HG03045 (cell line): Measurements from ENCODE around the gene FSTL1.
"Not testable (repeated sequence)": the region's sequence is repeated elsewhere in the genome, so short reads cannot be mapped to it uniquely, and the experiment has no call there.

Experiments used
- ATAC-seq: cut with Tn5 transposase; IDR thresholded peaks from one replicate; pipeline ENCODE4 v1.9.1; 2021; ENCODE audit warnings: mild to moderate bottlenecking, moderate library complexity; ENCODE audit not compliant: unreplicated experiment

The FSTL1 gene

DNA sequence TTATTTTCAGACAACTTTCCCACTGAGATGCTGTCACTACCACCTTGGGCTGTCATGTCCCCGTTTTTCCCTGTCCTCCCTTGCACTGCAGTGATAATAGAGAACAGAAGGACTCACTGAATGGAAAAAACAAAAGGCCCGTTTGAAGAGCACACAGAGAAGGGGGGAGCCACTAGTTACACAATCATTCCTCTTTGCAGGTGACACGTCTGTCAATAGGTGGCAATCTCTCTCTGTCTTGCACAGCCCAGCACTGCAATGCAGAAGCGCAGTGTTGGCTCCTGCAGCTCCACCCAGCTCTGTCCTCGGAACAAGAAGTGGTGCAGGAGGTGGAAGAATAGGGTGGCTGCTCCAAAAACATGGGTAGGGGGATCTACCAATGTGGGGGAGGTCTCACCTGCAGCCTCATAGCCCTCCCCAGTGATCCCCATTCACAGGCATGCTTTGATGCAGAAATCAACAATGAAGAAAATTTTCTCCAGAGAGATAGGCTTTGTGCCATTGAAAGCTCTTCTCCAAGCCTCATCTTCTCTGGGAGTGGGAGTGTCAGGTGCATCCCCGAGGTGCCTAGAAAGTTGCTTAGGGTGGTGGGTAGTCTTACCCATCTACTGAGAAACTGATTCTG is 31.8 kb downstream of the FSTL1 start:
- peak; percentile 46 for ATAC-seq

DNA sequence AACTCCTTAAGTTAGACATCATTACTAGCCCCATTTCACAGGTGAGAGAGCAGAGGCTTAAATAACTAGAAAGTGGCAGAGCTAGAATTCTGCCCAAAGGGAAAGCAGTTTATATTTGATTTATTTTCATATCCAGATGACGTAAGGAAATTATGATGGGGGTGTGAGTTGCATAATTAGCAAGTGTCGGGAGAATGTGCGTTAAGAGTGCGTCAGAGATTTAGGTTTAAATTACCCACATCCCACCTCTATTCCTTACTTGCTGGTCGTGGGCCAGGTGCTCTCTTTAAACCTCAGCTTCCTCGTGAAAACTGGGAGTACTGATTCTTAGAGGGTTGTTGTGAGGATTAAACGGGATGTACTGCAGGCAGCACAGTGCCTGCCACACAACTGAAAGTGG is 32.3 kb downstream of the FSTL1 start:
- no peak for ATAC-seq

DNA sequence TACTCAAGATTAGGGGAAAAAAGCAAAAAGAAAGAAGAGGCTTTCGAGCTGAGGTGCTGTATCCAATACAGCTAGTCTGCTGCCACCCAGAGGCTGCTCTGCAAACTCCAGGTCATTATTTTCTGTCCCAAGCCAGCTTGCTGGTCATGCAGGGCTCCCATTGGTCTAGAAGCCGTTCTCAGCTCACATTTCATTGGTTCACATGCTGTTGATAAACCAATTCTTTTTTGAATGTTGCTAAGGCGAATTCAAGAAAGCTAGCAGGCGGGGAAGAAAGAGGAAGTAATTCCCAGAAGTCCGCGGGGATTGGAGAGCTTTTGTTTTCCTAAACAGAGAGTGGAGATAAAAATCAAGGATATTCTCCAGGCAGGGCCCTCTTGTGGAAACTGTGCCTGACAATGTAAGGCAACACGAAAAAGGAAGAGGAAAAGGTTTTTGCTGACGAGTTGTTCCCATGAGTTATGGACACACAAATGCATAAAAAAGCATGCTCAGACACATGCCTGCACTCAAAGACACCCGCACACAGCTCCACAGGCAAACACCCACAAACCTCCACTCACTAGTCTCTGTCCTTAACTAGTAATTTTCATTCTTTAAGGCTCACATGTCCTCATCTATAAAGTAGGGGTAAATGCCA is 33.4 kb downstream of the FSTL1 start:
- ATAC-seq: peak; percentile 100

DNA sequence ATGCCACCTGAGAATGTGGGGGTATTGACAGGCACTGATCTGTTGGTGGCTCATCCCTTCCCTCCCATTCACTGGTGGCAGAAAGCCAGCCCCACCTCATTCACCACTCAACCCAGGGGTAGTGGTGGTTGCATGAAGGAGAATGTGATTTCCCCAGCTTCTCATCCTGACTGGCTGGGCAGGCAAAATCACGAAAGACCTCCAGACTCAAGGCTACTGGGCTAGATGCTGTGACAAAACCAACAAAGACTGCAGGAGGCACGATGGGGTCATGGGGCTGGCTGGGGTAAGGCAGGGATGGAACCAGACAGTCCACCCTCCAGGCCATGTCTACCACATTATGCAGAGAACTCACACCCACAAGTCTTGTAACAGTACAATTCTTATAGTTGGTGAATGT is 33.9 kb downstream of the FSTL1 start:
- ATAC-seq: peak; percentile 9

DNA sequence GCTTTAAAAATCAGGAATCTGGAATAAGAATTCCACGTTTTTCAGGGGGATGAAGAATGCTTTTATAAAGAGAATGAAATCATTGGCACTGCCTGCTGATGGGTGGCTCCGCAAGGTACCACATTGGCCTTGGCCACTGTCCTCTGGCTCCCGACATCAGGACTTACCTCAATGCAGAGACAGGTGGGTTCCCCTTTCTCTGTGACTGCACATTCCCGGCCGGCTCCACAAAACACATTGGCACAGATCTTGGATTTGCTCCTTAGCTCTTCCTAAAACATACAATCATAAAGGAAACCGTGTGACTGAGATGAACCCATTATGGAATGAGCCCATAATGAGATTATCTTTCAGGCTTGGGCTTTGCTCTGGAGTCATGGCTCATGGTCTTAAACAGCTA is 35.0 kb downstream of the FSTL1 start:
- no peak for ATAC-seq

DNA sequence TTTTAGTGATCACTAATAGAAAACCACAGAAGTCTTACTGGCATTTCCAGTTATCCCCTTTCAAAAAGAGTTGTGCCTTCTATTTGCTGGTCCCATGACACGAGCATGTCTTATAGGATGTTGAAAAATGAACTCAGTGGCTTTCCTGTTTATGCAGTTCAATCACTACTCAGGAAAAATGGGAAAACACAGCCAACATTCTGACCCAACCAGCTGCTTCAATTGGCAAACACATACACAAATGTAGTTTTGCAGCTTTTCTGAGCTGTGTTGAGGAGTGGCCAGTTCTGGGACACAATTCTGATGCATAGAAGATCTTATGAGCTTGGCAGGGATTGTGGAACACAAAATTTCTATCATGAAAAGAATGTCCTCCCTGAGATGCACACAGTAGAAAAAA is 40.3 kb downstream of the FSTL1 start:
- no peak for ATAC-seq

DNA sequence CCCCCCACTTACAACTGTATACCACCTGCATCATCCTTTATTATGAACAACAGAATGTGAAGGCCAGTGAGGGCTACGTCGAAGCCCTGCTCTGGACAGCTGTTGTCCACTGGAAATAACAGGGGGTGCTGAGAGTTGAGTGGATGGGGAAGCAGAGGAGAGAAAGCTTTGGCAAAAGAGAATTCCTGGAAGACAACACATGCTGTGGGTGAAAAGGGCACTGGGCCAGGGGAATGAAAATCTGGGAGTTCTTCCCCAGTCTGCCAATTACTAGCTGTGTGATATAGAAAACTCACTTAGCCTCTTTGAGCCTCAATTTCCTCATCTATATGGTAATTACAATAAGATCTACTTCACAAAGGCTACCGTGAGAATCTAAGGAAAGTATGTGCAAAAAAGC is 40.7 kb downstream of the FSTL1 start:
- no peak for ATAC-seq

DNA sequence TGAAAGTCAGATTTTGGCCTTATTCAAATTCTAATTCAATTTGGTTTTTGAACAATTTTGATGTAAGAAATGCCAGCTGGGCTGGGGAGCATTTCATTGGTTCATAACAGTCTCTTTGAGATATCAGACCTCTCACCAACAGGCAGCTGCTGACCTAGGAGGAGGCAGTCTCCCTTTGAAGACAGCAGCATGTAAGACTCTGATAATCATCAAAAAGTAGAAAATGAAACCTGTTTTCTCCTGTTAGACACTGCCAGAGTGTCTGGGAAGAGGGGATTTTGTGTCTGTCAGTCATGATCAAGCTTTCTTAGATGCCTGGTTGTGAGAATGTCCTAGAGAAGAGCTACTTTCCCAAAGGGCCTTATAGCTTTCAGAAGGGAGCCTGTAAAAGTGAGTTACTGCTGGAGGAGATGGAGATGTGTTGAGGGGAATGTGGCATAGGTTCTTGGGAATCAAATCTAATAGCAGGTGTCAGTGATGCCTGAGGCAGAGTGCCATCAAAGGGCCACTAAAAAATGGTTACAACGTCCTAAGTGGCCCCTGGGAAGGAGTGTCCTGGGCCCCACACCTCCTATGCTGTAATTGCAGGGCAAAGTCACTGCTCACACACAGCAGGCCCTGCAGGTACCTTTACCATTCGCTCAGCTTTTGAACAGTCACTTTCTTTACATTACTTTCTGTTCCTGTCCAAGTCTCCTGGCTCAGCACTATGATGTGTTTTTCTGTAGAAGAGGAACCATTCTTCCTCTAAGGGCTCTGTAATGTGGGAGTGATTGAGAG is 43.1 kb downstream of the FSTL1 start:
- no peak for ATAC-seq

DNA sequence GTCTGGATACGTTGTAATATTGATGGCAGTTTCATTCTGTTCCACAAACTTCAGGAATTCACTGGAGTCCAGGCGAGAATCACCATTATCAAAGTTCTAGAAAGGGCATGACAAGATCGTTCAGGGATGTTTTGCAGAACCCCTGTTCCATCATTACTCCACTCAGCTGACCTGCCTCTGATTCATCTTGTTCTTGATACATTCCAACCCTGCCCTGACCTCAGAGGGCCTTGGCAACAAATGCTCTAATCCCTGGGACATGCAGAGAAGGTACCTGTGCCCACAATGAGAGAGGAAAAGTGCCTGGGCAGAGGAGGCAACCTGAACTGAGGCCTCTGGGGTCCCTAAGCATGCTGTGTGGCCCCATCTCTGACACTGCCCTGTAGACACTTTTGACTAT is 45.9 kb downstream of the FSTL1 start:
- ATAC-seq: no peak

DNA sequence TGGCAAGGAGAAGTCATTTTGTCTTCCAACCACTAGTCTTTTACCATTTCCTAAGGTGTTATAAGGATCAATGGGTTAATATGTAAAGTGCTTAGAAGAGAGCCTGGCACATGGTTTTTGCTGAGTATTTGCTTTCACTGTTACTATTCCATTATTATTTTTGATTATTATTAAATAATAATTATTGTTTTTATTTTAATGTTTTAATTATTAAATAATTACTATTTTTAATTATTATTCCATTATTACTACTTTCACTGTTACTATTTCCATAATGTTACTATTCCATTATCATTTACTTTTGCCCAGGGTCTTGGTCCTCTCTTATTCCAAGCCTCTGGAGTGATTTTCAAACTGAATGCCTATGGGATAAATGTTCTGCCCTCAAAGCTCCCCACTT is 48.5 kb downstream of the FSTL1 start:
- ATAC-seq: no peak

DNA sequence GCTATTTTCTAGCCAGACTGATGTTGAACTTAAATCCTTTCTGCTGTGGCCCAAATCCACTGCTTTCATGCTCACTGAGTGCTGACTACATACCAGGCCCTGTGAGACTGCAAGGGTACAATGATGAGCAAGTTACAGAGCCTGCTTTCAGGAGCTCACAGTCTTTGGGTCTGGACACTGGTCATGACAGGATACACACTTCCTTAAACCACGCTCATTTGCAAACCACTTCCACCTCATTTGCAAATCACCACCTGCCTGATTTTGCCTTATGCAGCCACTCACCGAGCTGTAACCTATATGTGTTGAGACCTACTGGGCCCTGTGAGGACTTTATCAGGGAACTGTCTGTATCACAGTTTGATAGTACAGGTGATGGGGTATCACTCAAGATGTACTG is 51.4 kb downstream of the FSTL1 start:
- ATAC-seq: peak; percentile 74

DNA sequence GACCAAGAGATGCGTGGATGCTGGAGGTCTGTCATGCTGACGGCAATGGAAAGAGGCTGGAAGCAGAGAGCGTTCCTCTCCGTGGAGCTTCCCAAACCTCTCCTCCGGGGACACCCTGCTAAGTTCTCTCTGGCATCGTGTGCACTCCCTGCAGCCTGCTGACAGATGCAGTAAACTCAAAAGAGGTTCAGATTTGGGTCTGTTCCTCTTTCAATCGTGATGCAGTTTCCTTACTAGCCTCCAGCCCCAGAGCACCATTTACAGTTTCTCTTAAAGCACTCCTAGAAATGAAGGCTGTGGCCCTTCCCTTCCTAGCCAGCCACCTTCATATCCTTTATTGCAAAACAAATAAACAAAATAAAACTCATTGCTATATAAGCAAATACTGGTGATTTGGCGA is 54.3 kb downstream of the FSTL1 start:
- no peak for ATAC-seq

DNA sequence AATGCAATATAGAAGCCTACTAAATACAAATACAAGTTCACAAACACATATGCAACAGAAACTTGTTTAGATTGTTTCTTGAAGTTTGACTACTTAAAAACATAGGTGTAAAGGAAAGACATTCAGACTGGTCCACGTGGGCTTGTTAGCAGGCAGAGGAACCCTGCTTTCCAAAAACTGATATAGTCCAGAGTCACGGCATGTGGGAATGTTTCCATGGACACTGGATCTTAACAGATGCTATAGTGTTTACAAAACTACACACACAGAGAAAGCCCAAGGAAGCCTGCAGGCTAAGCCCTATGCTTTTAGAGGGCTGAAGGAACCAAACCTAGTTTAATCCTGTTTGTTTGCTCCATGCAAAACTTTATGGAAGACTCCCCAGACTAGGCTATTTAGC is 56.4 kb downstream of the FSTL1 start:
- no peak for ATAC-seq

DNA sequence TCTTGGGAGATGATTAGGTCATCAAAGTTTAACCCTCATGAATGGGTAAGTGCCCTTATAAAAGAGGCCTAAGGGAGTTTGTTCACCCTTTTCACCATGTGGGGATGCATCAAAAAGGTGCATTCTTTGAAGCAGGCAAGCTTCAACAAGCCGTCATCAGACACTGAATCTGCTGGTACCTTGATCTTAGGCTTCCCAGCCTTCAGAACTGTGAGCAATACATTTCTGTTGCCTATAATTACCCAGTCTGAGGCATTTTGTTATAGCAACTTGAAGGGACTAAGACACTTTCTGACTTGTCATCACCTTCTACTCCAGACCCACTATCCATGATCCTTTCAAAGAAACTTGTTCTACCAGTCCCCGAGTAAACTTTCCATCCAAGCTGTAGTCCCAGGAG is 57.0 kb downstream of the FSTL1 start:
- ATAC-seq: no peak

DNA sequence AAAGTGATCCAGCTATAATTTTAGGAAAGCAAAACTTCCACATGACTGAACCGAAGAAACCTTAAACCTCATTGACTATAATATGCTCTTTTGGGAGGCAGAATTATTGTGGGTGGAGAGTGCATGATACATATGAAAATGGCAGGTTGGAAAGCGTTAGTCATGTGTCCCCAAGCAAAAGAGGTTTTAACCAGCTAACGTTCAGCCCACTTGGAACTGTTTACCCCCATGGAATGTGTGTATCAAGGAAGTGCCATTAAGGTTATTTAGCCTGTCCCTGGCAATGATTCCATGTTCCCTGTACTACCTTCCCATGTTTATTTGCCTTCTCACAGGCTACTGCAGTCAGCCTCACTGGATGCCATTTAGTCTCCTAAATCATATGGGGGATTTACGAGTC is 57.5 kb downstream of the FSTL1 start:
- no peak for ATAC-seq

DNA sequence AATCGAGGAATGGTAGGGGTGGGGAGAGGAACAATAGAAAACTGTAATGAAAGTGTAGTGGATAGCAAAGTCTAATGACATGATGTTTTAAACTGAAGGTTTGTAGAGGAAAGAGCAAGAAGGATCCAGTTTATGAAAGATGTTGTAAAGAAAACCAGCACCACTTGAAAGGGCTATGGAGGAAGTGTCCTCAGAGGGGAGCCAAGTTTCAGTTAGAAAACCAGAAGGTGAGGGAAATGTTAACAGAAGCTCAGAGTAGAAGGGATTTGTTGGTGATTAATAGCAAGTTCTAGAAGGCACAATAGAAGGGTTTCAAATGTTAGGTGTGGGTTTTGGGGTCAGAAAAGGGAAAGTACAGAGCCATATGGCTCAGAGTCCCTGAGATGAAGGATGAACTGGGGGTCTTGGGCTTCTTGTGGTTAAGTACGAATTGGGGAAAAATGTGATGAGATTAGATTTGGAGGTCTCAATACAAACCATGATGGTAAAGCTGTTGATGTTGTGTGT is 67.8 kb downstream of the FSTL1 start:
- ATAC-seq: no peak

DNA sequence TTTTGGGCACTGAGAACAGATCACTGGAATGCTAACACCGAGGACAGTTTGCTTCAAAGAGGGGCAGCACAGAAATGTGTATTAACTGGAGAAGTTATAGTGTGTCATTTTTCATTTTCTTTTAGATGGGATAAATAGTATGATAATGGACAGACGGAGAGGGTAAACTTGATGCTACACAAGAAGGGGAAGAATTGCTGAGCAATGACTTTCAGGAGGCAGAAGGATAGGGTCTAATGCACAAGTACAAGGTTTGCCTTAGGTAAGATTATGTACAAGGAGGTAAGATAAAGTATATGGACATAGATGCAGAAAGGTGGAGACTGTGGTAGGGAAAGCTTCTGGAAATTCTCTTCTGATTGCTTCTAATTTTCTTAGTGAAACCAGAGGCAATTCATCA is 69.3 kb downstream of the FSTL1 start:
- no peak for ATAC-seq

DNA sequence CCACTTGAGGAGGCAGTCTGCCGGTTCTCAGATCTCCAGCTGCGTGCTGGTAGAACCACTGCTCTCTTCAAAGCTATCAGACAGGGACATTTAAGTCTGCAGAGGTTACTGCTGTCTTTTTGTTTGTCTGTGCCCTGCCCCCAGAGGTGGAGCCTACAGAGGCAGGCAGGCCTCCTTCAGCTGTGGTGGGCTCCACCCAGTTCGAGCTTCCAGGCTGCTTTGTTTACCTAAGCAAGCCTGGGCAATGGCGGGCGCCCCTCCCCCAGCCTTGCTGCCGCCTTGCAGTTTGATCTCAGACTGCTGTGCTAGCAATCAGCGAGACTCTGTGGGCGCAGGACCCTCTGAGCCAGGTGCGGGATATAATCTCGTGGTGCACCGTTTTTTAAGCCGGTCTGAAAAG is 72.8 kb downstream of the FSTL1 start:
- ATAC-seq: not testable (repeated sequence)

DNA sequence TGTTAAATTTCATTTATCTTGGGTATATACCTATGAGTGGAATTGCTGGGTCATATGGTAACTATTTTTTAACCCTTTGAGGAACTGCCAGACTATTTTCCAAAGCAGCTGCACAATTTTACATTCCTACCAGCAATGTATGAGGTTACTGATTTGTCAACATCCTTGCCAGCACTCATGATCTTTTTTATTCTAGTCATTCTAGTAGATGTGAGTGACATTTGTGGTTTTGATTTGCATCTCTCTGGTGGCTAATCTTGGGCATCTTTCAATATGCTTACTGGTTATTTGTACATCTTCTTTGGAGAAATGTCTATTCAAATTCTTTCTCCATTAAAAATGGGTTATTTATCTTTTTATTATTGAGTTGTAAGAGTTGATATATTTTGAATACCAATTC is 80.3 kb downstream of the FSTL1 start:
- no peak for ATAC-seq

DNA sequence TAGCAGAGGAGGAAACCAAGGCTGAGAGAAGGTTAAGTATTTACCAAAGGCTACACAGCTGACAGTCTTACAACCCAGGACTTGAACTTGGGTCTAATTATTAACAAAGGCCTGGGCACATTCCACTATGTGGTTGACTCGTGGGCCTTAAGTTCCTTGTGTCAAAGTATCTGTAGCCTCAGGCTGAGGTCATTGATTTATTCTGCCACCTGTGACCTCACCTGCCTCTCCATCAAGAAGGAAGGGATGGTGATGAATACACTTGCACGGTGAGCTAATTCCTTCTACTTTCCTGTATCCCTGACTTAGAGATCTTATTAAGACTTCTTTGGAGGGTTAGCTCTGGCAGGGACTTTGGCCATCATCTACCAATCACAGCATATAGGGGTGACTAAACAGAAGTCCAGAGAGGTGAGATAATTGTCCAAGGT is 81.7 kb downstream of the FSTL1 start:
- no peak for ATAC-seq

DNA sequence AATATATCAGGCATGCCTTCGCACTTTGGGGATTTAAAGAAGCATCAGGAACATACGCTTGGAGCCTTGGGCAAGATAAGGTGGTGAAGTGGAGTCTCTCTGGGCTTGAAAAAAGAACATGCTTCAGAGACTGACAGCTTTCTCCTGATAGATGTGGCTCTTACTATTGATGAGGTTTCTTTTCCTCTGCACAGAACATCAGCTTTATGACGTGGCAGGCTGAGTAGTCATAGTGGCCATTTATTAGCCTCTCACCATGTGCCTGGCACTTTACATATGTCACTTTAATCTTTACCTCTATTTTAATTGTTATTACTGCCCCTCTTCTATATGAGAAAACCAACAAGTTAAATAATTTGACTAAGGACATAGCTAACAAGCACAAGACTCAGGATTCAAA is 82.6 kb downstream of the FSTL1 start:
- ATAC-seq: no peak

DNA sequence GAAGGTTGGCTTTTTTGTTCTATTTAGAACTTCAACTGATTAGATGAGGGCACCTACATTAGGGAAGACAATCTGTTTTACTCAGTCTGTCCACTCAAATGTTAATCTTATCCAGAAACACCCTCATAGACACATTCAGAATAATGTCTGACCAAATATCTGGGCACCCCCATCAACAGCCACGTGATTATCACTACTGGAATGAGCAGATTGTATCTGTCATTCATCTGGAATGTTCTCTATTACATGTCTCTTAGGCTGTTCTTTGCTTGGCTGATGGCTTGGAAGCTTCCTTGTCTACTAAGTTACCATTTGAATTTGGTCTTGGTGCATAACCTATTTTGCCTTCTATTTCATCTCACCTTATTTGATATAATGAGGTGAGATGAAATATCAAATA is 86.0 kb downstream of the FSTL1 start:
- ATAC-seq: no peak
